Measurements from ENCODE around the gene FLNB. TPM values are rescaled to one million over a fixed set of nuclear protein-coding genes. Genes with fewer than 3 reads are reported as not detected.

The FLNB gene
- total RNA-seq, 1 donor from 2014 or later, result 72.9 TPM

DNA sequence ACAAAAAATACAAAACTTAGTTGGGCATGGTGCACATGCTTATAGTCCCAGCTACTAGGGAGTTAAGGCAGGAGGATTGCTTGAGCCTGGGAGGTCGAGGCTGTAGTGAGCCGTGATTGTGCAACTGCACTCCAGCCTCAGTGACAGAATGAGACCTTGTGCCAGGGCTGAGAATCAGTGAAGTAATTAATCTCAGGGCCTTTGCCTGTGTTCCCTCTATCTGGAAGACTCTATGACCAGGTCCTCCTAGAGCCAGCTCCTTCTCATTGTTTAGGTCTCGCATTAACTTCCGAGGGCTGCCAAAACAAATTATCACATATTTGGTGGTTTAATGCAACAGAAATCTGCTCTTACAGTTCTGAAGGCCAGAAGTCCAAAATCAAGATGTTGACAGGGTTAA lies 41.4 kb upstream of the FLNB start:
- Mint-ChIP-seq H3K36me3 (ENCODE audit: unreplicated experiment) (no peaks in the 10 kb centered on the region), H3K4me3 (ENCODE audit: unreplicated experiment) (no peak overlapping the region), H3K27me3 (ENCODE audit: unreplicated experiment) (no peaks in the 10 kb centered on the region), H3K9me3 (ENCODE audit: unreplicated experiment) (no peaks in the 10 kb centered on the region), H3K4me1 (ENCODE audit: unreplicated experiment) (peaks cover 22% of the 10 kb centered on the region), H3K27ac (ENCODE audit: unreplicated experiment) (peak overlapping the region; percentile 6)
- DNase-seq (ENCODE audit: extremely low spot score, unreplicated experiment), result no peak
- TF ChIP-seq CTCF (IDR thresholded peaks at IDR 0.05), result no peak

GRCh38 chr3:57967590-57967989 lies 40.6 kb upstream of the FLNB start:
- Mint-ChIP-seq H3K9me3 (ENCODE audit: unreplicated experiment) (no peaks in the 10 kb centered on the region), H3K4me1 (ENCODE audit: unreplicated experiment) (peaks cover 23% of the 10 kb centered on the region), H3K36me3 (ENCODE audit: unreplicated experiment) (no peaks in the 10 kb centered on the region), H3K4me3 (ENCODE audit: unreplicated experiment) (no peak overlapping the region), H3K27me3 (ENCODE audit: unreplicated experiment) (no peaks in the 10 kb centered on the region), H3K27ac (ENCODE audit: unreplicated experiment) (no peak overlapping the region)
- no peak for TF ChIP-seq CTCF (IDR thresholded peaks at IDR 0.05)
- DNase-seq (ENCODE audit: extremely low spot score, unreplicated experiment), result no peak

DNA sequence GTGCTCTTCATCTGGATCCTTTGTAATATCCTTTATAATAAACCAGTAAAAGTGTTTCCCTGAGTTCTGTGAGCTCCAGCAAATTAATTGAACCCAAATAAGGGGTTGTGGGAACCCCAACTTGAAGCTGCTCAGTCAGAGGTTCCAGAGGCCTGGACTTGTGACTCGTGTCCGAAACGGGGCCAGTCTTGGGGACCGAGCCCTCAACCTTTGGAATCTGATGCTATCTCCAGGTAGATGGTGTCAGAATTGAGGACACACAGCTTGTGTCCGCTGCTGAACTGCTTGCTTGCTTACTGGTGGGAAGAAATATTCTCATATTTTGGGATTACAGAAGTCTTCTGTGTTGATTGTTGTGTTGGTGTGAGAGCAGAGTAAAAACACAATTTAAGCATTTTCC lies 39.7 kb upstream of the FLNB start:
- no peak for TF ChIP-seq CTCF (IDR thresholded peaks at IDR 0.05)
- no peaks in the 10 kb centered on the region for H3K9me3 Mint-ChIP-seq (ENCODE audit: unreplicated experiment)
- H3K27ac Mint-ChIP-seq (ENCODE audit: unreplicated experiment), result no peak overlapping the region
- no peak for DNase-seq (ENCODE audit: extremely low spot score, unreplicated experiment)
- no peaks in the 10 kb centered on the region for H3K27me3 Mint-ChIP-seq (ENCODE audit: unreplicated experiment)
- no peaks in the 10 kb centered on the region for H3K36me3 Mint-ChIP-seq (ENCODE audit: unreplicated experiment)
- no peak overlapping the region for H3K4me3 Mint-ChIP-seq (ENCODE audit: unreplicated experiment)
- H3K4me1 Mint-ChIP-seq (ENCODE audit: unreplicated experiment), result peaks cover 25% of the 10 kb centered on the region

DNA sequence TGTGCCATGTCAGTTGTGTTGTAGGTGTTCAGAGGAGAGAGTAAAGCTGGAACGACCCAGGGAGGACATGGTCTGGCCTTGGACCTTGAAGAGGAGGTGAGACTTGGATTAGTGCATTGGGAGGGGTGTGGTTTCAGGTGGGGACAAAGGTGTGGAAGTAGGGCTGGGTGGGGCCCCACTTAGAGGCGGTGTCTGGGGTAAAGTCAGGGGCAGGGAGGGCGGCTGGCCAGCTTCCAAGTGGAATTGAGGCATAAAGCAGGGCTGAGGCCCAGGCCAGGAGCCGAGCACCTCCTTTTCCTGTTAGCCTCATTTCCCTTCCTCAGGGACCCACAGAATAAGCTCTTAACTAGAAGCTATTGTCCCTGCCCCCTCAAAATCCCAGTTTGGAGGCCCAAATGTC lies 36.2 kb upstream of the FLNB start:
- H3K36me3 Mint-ChIP-seq (ENCODE audit: unreplicated experiment), result no peaks in the 10 kb centered on the region
- no peak for TF ChIP-seq CTCF (IDR thresholded peaks at IDR 0.05)
- DNase-seq (ENCODE audit: extremely low spot score, unreplicated experiment), result no peak
- H3K4me1 Mint-ChIP-seq (ENCODE audit: unreplicated experiment), result peaks cover 32% of the 10 kb centered on the region
- no peaks in the 10 kb centered on the region for H3K27me3 Mint-ChIP-seq (ENCODE audit: unreplicated experiment)
- H3K4me3 Mint-ChIP-seq (ENCODE audit: unreplicated experiment), result no peak overlapping the region
- peak overlapping the region; percentile 64 for H3K27ac Mint-ChIP-seq (ENCODE audit: unreplicated experiment)
- H3K9me3 Mint-ChIP-seq (ENCODE audit: unreplicated experiment), result no peaks in the 10 kb centered on the region

DNA sequence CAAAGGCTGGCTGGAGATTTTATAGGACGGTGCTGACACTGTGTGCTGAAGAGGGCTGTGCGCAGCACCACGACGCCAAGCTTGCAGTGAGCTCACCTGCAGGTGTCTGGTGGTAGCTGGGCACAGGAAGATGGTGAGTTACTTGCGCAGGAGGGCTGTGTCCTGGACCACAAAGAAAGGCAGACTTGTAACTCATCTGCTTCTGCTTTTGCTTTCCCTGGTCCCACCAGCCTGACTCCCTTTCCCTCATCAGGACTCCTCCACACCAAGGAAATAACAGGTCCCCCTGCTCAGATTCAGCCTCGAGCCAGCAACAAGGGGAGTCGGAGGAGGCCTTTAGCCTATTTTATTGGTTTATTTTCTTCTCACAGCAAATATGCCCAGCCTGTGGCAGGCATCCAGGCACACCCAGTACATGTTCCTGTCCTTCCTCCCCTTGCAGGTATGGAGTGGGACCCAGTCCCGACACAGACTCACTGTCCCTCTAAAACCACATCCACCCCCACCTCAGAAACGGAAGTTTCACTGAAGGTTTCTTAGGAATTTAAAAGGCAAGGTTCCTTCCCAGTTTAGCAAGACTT lies 35.6 kb upstream of the FLNB start:
- Mint-ChIP-seq H3K9me3 (ENCODE audit: unreplicated experiment) (no peaks in the 10 kb centered on the region), H3K36me3 (ENCODE audit: unreplicated experiment) (no peaks in the 10 kb centered on the region), H3K27me3 (ENCODE audit: unreplicated experiment) (no peaks in the 10 kb centered on the region), H3K4me3 (ENCODE audit: unreplicated experiment) (no peak overlapping the region), H3K4me1 (ENCODE audit: unreplicated experiment) (peaks cover 27% of the 10 kb centered on the region), H3K27ac (ENCODE audit: unreplicated experiment) (peak overlapping the region; percentile 64)
- no peak for TF ChIP-seq CTCF (IDR thresholded peaks at IDR 0.05)
- DNase-seq (ENCODE audit: extremely low spot score, unreplicated experiment), result no peak
